HG03442 (cell line): ENCODE results near the gene ARHGAP22.

ENCODE experiments used
- ATAC-seq: cut with Tn5 transposase; IDR thresholded peaks from one replicate; pipeline ENCODE4 v1.9.1; 2021; ENCODE audit warnings: mild to moderate bottlenecking, moderate library complexity; ENCODE audit not compliant: unreplicated experiment

Gene ARHGAP22

DNA sequence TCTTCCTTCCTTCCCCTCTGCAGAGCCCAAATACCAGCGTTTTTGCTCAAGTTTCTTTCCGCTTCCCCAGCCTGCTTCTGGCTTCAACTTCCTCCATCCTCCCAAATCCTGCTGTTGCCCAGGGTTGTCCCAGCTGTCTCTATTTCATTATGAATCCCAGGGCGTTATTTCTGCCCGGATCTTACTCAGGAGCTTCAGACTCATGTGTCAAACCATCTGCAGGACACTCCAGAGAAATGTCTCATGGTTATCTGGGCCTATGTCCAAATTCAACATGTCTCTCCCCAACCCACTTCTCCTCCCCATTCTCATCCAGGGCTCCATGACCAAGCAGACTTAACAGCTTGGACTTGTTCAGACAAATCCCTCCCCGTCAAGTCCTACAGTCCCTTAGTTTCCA is 15.6 kb downstream of the ARHGAP22 start:
- no peak for ATAC-seq

GRCh38 chr10:48587819-48588218 is 17.1 kb downstream of the ARHGAP22 start:
- ATAC-seq: no peak

- ATAC-seq: no peak
These were observed 17.8 kb downstream of the ARHGAP22 start for GRCh38 chr10:48587101-48587500.

DNA sequence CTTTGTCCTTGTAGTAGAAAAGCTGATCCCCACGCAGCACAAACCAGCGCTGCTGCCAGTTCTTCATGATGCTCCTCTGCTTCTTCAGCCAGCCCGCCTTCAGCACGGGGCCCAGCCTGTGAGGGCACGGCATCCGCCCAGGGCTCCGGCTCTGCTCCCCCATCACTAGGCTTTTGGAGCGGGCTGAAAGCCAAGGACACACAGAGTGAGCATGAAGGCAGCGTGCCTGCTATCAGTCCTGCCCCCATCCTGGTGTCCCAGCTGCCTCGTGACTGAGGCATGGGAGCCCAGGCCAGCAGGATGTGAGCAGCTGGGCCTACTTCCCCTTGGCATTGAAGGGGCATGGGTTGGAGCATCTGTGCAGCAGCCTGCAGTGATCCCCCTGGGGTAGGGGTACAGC is 21.9 kb downstream of the ARHGAP22 start:
- no peak for ATAC-seq

- no peak for ATAC-seq
These were observed 24.6 kb downstream of the ARHGAP22 start for GRCh38 chr10:48580236-48580635.

GRCh38 chr10:48579251-48579960 is 25.5 kb downstream of the ARHGAP22 start:
- ATAC-seq: no peak

- ATAC-seq: no peak
These were observed 27.7 kb downstream of the ARHGAP22 start for GRCh38 chr10:48577158-48577557.

DNA sequence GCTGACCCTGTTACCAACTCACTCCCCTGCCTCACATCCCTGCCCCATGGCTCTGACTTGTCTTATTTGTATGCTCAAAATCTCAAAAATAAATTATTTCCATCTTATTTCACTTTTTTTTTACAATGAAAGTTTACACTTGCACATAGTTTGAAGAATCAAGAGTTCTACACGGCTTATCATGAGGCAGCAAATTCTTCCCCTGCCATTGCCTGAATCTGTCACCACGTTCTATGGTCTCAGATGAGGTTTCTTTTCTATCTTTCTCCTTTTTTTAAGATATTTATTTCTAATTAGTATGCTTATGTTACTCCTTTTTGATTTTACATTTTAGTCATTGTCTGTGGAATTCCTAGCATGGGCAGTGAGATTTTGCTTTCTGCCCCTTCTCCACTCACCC is 28.4 kb downstream of the ARHGAP22 start:
- ATAC-seq: no peak

- ATAC-seq: no peak
These were observed 29.0 kb downstream of the ARHGAP22 start for GRCh38 chr10:48575901-48576300.

GRCh38 chr10:48574817-48575380 is 30.0 kb downstream of the ARHGAP22 start:
- no peak for ATAC-seq

DNA sequence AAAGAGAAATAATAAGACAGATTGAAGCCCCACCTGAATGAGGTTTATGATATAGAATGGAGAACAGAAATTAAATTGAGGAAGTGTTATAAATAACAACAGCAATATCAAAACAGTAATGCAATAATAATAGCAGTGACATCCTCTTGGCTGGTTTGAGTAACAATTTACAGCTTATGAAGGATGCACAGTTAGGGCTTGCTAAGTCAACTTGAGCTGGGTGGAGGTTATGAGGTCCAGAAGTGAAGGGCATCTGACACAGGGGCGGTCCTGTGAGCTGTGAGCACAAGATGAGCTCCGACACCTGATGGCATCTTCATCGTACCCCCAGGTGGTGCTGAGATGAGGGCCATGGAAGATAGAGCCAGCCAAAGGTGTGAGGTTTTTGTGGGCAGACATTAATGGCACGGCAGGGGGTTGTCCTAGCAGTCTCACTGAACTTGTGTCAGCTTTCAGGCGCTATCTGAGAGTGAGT is 30.5 kb downstream of the ARHGAP22 start:
- no peak for ATAC-seq

GRCh38 chr10:48573045-48573444 is 31.8 kb downstream of the ARHGAP22 start:
- no peak for ATAC-seq

DNA sequence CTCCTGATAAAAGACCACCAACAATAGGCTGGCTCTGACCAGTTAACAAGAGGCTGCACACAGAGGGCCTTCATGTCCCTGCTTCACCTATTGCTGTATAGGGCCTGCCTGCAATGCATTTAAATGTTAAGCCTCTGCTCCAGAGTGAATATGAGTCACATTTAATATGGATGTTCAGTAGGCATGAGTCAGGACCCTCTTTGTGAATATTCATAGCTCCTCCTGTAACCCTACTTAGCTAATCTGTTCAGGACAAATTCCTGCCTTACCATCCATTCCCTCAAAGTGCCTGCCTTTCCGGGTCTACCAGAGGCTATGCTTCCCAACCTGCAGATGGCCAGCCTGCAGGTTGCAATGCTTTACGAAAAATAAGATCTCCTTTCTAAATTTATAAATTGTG is 32.5 kb downstream of the ARHGAP22 start:
- ATAC-seq: no peak

DNA sequence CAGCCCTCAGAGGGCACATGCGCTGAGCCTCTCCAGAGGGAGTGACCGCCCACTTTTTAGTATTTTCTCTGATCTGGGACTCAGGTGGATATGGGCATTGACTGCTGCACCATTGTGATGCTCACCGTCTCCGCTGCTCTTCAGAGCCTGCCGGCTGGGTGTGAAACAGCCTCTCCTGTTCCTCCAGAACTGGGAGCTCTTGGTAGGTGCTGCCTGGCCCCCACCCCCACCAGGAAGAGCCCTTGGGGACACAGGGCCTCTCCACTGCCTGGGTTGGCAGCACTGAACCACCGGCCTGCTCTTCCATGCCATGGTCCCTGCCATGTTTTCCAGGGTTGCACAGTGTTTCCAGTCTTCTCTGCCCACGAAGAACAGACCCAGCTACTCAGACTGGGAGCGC is 36.3 kb downstream of the ARHGAP22 start:
- ATAC-seq: no peak

DNA sequence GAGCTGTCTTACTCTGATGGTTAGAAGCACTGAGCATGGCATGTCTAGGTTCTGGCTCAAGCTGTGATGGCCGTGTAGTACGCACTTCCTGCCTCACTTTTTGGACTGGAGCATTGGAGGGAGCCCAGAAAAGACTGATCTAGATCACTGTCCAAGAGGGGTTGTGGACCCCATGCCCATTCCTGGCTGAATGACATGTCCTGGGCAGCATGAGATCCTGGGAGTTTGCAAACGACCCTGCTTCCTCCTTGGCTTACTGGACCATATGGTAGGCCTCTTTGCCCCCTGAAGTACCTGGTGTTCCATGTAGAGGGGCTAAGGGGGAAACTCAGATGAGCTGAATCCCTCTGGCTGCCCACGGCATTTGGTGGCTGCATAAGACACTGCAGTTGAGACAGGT is 36.7 kb downstream of the ARHGAP22 start:
- no peak for ATAC-seq

GRCh38 chr10:48567346-48567745 is 37.5 kb downstream of the ARHGAP22 start:
- no peak for ATAC-seq

DNA sequence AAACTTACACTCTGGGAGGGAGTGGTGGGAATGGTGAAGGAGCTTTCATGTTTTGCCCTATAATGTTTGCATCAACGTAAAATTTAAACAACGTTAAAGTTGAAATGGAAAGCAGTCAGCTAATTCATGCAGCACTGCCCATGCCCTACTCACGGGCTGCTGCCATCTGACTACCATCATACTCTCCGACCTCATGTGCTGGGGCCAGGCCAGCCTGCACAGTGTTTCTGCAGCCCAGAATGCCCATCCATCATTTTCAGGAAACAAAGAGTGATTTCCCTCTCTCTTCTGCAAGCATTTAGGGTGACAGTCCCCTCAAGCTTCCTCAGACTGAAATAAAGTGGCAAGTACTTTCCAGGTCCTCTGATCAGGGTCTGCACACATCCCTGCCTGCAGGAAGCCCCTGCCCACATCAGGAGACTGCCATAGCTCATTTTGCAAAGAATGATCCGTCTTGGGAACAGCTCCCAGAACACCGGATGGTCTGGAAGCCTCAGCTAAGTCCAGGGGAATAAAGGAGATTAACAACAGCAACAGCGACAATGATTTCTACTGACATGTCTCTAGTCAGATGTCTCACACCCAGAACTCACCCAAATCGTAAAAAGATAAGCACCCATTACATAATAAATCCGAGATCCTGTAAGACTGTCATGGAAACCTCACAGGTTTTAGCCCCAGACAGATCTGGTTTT is 40.3 kb downstream of the ARHGAP22 start:
- ATAC-seq: no peak

- ATAC-seq: no peak
These were observed 47.3 kb downstream of the ARHGAP22 start for GRCh38 chr10:48557511-48558123.

DNA sequence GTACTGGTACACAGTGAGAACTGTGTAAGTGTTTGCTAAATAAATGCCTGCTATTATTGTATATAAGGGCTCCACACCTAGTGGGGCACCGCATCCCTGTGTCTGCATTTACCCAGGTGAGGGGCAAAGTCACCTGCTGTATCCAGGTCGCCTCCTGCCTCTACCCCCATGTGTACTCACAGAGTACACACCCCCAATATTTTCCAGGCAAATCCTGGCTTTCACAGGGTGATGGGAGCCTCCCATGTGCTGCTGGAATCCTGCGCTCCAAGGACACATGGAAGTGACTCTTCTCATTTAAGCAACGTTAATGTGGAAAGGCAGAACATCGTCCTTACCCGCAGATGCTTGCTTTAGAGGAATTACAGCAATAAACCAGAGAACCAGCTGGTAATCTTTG is 48.2 kb downstream of the ARHGAP22 start:
- ATAC-seq: no peak

- no peak for ATAC-seq
These were observed 48.8 kb downstream of the ARHGAP22 start for GRCh38 chr10:48556065-48556464.

- no peak for ATAC-seq
These were observed 49.4 kb downstream of the ARHGAP22 start for GRCh38 chr10:48555310-48556042.
